Measurements from ENCODE around the gene LOXL3.

Gene LOXL3

DNA sequence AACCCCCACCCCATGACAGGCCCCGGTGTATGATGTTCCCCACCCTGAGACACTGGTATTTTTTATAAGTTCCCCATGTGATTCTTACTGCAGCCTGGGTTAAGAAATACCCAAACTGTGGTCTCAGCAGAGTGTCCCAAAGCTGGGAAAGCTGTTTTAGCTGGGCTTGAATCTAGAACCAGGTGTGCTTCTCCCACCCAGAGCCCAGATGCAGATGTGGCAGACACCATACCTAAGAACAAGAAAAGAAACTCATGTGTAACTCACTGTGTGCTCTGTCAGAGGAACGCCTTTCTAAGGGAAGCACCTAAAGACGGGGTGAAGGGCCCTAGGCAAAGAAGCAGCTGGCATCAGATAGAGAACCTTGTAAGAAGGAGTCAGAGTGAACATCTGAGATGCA, 24.7 kb upstream of the LOXL3 start:
- no peak overlapping the region for H3K4me3 Mint-ChIP-seq
- H3K9me3 Mint-ChIP-seq (ENCODE audit: low read depth) = no peaks in the 10 kb centered on the region
- peaks cover 15% of the 10 kb centered on the region for H3K4me1 Mint-ChIP-seq (ENCODE audit: low read depth)
- no peak overlapping the region for H3K27ac Mint-ChIP-seq
- peaks cover 3% of the 10 kb centered on the region for H3K36me3 Mint-ChIP-seq
- H3K27me3 Mint-ChIP-seq = peaks cover 5% of the 10 kb centered on the region

DNA sequence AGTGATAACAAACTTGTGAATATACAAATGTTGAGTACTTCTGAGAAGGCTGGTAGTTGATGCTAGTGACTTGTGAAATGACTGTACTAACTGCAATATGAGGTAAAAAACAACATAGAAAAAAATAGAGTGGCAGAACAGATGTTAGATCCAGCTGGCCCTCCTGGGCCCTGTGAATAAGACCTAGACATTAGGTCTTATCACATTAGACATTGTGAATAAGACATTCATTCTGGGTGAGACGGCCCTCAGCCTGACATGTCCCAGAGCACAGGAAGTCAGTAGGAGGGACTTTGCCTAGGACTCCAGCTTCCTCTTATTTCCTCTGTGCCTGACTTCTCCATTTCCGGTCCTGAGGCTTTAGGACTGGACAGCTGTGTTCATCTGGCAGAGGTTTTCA, 23.7 kb upstream of the LOXL3 start:
- H3K27me3 Mint-ChIP-seq = peaks cover 5% of the 10 kb centered on the region

DNA sequence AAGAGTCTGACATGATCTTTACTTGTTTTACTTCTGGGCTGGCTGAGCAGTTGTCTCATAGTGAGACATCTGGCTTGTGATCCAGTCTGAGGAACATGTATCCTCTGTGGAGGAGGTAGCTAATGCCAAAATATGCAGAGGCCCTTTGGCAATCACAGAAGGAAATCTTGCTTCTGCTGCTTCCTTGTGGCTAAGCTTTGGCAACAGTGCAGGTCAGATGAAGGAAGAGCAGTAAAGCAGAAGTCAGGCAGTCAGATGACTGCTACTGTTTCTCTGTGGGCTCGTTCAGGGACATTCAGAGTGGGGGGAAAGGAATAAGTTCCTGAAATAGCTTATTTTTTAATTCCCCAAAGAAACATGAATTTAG, 23.1 kb upstream of the LOXL3 start:
- H3K4me3 Mint-ChIP-seq = no peak overlapping the region
- peaks cover 5% of the 10 kb centered on the region for H3K27me3 Mint-ChIP-seq
- no peaks in the 10 kb centered on the region for H3K9me3 Mint-ChIP-seq (ENCODE audit: low read depth)
- no peak overlapping the region for H3K27ac Mint-ChIP-seq
- H3K36me3 Mint-ChIP-seq = peaks cover 3% of the 10 kb centered on the region
- peaks cover 15% of the 10 kb centered on the region for H3K4me1 Mint-ChIP-seq (ENCODE audit: low read depth)

More for the DNA sequence above, 23.7 kb upstream of the LOXL3 start:
- no peak overlapping the region for H3K27ac Mint-ChIP-seq
- H3K4me3 Mint-ChIP-seq = no peak overlapping the region
- peaks cover 3% of the 10 kb centered on the region for H3K36me3 Mint-ChIP-seq
- peaks cover 15% of the 10 kb centered on the region for H3K4me1 Mint-ChIP-seq (ENCODE audit: low read depth)
- H3K9me3 Mint-ChIP-seq (ENCODE audit: low read depth) = no peaks in the 10 kb centered on the region

DNA sequence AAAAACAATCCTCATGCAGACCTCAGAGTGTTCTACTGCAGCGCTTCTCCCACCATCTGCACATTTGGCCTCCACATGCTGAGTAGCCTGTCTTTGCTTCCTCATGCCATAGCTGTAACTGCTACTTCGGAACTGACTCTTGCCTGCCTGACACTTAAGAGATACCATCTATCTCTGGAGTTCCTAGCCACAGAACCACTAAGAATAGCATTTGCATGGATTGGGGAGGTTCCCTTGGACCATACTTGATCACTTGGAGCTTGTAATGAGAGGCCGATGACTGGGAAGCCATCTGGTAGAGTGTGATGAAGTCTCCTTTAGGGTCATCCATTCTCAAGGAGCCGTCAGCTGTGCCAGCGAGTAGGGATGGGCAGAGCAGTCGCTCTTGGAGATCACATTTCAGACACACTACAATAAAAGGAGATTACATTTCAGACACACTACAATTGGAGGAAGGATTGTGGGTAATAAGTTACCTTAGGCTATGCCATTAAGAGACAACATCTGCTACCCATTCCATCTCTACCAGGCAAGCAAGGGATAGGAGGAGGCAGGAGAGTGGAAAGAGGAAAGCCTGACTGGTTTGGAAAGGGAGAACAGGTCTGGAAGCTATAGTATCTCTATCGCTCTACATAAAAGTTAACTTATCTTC, 22.6 kb upstream of the LOXL3 start:
- Mint-ChIP-seq H3K27me3 (peaks cover 5% of the 10 kb centered on the region), H3K4me3 (no peak overlapping the region), H3K9me3 (ENCODE audit: low read depth) (no peaks in the 10 kb centered on the region), H3K27ac (no peak overlapping the region), H3K4me1 (ENCODE audit: low read depth) (peaks cover 15% of the 10 kb centered on the region), H3K36me3 (peaks cover 3% of the 10 kb centered on the region)

DNA sequence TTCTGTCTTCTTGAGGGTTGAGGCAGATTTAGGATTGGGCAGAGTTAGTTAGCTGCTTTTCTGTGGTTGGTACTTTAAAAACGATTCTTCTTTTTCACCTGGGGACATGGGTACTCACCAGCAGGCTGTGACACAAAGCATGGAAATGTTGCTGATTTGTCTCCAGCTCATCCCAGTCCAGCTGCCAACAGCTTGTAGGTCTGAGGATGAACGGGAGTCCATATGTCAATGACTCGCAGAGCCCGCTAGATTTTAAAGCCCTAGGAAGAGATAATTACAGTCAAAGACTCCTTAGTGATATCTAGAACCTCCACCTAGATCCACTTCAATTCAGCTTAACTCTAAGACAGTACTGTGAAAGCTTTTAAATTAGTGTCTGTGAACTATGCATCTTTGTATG, 21.6 kb upstream of the LOXL3 start:
- peaks cover 4% of the 10 kb centered on the region for H3K27me3 Mint-ChIP-seq
- peaks cover 3% of the 10 kb centered on the region for H3K36me3 Mint-ChIP-seq
- no peak overlapping the region for H3K4me3 Mint-ChIP-seq
- H3K27ac Mint-ChIP-seq = no peak overlapping the region
- no peaks in the 10 kb centered on the region for H3K9me3 Mint-ChIP-seq (ENCODE audit: low read depth)
- peaks cover 15% of the 10 kb centered on the region for H3K4me1 Mint-ChIP-seq (ENCODE audit: low read depth)

DNA sequence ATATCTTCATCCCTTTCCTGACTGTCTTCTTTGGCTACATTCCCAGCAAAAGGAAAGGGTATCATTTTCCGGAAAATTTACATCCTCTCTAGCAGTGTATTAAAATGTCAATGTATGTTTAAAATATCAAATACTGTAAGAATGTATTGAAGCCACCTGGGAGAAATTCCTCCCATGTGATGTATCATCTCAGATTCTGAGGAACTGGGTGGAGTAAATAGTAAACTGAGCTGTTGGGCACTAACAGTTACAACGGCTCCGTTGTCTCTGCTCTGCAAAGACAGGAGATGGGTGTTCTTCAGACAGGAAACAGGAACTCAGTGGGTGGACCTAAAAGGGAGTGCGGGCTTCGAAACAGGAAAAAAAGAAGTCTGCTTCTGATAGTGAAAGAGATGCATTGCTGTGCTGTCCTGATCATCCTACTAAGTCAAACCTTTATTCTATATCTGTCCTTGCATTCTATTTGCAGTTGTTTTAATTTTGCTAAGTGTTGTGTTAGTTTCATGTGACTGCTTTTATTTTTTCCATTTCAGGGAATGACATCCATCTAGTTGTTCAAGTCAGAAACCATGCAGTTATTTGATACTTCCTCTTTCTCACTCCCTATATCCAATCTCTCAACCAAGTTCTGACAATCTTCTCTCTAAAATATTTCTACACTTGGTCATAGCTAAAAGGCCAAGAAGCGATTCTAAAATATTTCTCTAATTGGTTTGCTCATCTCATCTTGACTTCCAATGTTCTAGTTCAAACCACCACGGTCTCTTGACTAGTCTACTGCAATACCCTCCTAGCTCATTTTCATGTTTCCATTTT, 20.2 kb upstream of the LOXL3 start:
- H3K36me3 Mint-ChIP-seq = peaks cover 3% of the 10 kb centered on the region
- no peaks in the 10 kb centered on the region for H3K9me3 Mint-ChIP-seq (ENCODE audit: low read depth)
- peak overlapping the region; percentile 81 for H3K27ac Mint-ChIP-seq
- H3K4me3 Mint-ChIP-seq = peak overlapping the region; percentile 68
- H3K4me1 Mint-ChIP-seq (ENCODE audit: low read depth) = peaks cover 15% of the 10 kb centered on the region
- H3K27me3 Mint-ChIP-seq = no peaks in the 10 kb centered on the region

DNA sequence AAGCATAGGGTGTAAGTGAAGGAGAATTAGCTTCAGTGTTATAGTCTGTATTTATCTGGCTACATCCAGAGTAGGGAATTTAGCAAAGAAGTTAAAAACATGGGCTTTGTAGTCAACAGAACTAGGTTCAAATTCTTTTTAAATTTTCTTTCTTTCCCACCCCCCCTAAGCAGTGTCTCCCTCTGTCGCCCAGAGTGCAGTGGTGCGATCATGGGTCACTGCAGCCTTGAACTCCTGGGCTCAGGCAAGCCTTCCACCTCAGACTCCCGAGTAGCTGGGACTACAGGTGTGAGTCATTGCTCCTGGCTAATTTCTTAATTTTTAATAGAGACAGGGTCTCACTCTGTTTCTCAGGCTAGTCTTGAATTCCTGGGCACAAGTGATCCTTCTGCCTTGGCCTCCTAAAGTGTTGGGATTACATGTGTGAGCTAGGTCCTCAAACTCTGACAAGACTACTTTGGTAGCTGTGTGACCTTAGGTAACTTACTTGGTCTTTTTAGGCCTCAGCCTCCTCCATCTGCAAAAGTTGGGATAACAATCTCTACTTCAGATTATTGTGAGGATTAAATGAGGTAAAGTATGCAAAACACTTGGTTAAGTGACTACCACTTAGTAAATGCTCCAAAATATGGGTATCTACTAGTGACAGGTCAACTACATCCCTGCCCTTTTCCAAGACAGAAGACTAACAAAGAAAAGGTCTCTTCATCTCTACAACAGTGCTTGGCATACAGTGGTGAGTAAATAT, 18.6 kb upstream of the LOXL3 start:
- Mint-ChIP-seq H3K36me3 (peaks cover 3% of the 10 kb centered on the region), H3K27ac (no peak overlapping the region), H3K9me3 (ENCODE audit: low read depth) (no peaks in the 10 kb centered on the region), H3K4me3 (no peak overlapping the region), H3K27me3 (no peaks in the 10 kb centered on the region), H3K4me1 (ENCODE audit: low read depth) (peaks cover 15% of the 10 kb centered on the region)

DNA sequence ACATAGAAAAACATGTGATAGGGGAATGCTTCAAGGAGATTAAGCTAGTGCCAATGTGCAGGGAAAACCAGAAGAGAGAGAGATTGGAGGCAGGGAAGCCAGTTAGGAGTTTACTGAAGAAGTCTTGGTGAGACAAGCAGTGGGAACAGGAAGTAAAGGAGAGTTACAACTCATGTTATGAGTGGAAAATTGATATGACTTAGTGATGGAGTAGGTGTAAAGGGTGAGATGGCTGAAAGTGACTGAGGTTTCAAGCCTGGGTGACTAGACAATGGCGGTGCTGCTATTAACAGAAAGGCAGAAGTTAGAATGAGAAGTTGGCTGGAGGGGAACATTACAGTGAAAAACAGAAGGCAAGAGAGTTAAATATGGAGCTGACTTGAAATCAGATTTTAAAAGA, 17.3 kb upstream of the LOXL3 start:
- H3K4me1 Mint-ChIP-seq (ENCODE audit: low read depth) = peaks cover 23% of the 10 kb centered on the region
- H3K36me3 Mint-ChIP-seq = peaks cover 1% of the 10 kb centered on the region
- H3K27me3 Mint-ChIP-seq = no peaks in the 10 kb centered on the region
- H3K27ac Mint-ChIP-seq = no peak overlapping the region
- H3K9me3 Mint-ChIP-seq (ENCODE audit: low read depth) = no peaks in the 10 kb centered on the region
- H3K4me3 Mint-ChIP-seq = no peak overlapping the region

DNA sequence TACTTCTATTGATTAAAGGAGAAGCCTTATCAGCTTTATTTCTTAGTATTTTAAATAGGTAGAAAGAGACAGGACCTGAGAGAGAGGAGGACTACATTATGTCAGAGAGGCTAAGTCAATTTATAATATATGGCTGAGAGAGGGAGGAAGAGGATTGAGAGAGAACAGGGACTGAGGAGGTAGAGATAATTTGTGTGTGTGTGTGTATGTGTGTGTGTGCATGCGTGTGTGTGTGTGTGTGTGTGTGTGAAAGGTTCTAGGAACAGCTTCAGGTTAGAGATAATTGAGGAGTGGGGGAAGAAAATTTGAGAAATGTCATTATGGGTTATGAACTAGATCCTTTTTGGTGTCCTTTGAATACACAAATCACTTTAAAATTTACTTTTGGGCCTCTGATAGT, 15.9 kb upstream of the LOXL3 start:
- H3K4me1 Mint-ChIP-seq (ENCODE audit: low read depth) = peaks cover 22% of the 10 kb centered on the region
- no peaks in the 10 kb centered on the region for H3K9me3 Mint-ChIP-seq (ENCODE audit: low read depth)
- no peaks in the 10 kb centered on the region for H3K36me3 Mint-ChIP-seq
- no peaks in the 10 kb centered on the region for H3K27me3 Mint-ChIP-seq
- H3K4me3 Mint-ChIP-seq = no peak overlapping the region
- H3K27ac Mint-ChIP-seq = no peak overlapping the region

DNA sequence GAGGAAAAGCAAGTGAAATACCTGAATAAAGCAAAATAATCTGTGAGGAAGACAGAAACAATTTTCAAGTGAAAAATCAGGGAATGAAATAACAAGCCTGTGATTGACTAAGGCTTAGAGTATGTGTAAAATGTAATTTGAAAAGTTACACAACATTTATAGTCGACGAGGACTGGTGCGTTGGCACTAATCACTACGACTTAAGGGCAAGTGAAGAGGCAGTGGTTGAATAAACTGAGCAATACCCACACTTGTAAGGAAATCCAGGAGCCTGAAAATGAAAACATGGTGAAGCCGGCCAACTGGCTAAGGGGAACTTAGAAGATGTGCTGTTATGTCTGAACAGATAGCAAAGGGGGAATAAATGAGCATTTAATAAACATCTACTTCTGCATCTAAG, 14.1 kb upstream of the LOXL3 start:
- no peaks in the 10 kb centered on the region for H3K36me3 Mint-ChIP-seq
- H3K9me3 Mint-ChIP-seq (ENCODE audit: low read depth) = no peaks in the 10 kb centered on the region
- peaks cover 8% of the 10 kb centered on the region for H3K4me1 Mint-ChIP-seq (ENCODE audit: low read depth)
- peaks cover 2% of the 10 kb centered on the region for H3K27me3 Mint-ChIP-seq
- H3K27ac Mint-ChIP-seq = no peak overlapping the region
- H3K4me3 Mint-ChIP-seq = no peak overlapping the region

DNA sequence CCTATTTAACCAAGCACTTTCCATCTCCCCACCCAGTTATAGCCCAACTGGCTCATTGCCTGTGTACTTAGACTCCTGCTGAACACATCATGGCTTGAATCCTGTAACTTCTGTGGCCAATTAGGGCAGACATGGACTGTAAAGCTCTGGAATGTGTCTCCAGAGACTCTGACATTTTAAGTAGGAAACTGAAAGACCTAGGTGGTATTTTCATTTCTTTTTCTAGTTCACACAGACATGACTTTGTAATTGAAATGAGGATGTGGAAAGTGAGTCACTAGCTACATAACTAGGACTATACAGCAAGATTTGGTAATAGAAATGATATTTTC, 13.0 kb upstream of the LOXL3 start:
- H3K4me3 Mint-ChIP-seq = peak overlapping the region; percentile 41
- peaks cover 8% of the 10 kb centered on the region for H3K4me1 Mint-ChIP-seq (ENCODE audit: low read depth)
- no peaks in the 10 kb centered on the region for H3K9me3 Mint-ChIP-seq (ENCODE audit: low read depth)
- H3K27ac Mint-ChIP-seq = peak overlapping the region; percentile 71
- peaks cover 8% of the 10 kb centered on the region for H3K27me3 Mint-ChIP-seq
- no peaks in the 10 kb centered on the region for H3K36me3 Mint-ChIP-seq

DNA sequence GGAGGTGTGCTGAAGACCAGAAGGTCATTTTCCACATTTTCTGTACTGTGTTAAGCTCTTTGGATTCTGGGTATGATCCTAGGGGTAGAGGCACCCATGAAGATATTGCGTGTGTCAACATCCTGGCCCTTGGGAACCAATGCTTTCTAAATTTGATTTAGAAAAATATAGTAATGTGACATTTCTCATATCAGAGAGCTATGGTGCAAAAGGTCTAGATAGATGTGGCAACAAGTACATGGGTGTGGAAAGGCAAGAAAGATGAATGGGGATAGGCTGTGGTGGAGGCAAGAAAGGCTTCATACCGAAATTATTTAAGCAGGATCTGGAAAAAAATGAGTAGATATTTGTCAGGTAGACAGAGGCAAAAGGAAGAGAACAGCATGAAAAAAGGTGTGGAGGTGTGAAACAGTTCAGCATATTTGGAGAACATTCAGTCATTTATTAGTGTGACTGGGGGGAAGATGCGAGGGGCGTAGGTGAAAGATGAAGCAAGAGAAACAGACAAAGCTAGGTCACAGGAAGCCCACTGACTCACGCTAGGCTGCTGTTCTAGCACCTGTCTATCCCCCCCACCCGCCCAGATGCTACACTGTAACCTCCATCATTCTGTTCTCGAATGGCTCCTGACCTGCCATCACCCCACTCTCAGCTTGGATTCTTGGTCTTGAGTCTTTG, 12.5 kb upstream of the LOXL3 start:
- Mint-ChIP-seq H3K4me1 (ENCODE audit: low read depth) (peaks cover 8% of the 10 kb centered on the region), H3K36me3 (no peaks in the 10 kb centered on the region), H3K9me3 (ENCODE audit: low read depth) (no peaks in the 10 kb centered on the region), H3K27me3 (peaks cover 8% of the 10 kb centered on the region), H3K27ac (peak overlapping the region; percentile 71), H3K4me3 (peak overlapping the region; percentile 41)

DNA sequence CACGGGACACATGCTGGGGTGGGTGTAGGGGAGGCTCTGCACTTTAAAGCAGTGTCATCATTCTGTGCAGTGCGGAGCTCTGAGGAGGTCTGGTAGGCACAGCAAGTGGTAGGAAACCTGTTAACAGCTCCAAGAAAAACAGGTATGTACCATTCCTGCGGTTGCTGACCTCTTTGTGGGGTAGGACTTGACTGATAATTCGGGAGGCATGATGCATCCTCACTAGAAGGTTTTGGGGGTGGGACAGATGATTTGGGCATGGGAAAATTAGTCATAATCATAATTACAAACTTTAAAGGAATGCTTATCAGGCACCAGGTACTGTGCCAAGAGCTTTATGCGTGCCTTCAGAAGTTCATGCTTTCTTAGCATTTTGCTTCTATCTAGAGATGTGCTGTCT, 10.5 kb upstream of the LOXL3 start:
- Mint-ChIP-seq H3K9me3 (ENCODE audit: low read depth) (no peaks in the 10 kb centered on the region), H3K27ac (no peak overlapping the region), H3K36me3 (no peaks in the 10 kb centered on the region), H3K4me3 (no peak overlapping the region), H3K27me3 (peaks cover 8% of the 10 kb centered on the region), H3K4me1 (ENCODE audit: low read depth) (peaks cover 8% of the 10 kb centered on the region)

DNA sequence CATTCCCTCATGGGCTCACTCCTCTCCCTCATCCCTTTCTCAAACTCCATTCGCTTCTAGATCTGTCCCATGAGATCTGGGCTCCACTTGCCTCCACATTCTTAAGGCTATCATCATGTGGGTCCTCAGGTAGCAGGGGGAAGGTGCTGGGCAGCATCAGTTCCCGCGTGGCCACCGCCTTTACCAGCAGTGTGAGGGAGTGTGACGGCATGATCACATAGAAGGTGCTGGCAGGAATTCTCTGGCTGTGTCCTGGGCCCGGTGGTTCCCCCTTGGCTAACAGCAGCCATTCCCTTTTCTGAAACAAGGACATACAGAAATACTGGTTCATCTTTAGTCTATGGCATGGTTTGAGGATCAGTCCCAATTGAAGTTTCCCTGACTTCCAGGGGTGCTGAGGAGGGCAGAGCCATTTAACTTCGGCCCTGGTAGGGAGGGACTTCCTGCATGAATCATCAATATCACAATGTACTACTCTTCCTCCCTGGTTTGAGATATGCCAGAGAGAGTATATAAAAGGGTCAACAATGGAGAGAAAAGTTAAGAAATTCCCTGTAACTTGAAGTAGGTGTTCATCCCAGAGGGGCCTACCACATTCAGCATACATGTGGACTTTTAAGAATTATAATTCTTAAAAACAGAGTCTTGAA, 8.5 kb upstream of the LOXL3 start:
- no peaks in the 10 kb centered on the region for H3K36me3 Mint-ChIP-seq
- H3K4me1 Mint-ChIP-seq (ENCODE audit: low read depth) = peaks cover 8% of the 10 kb centered on the region
- no peak overlapping the region for H3K27ac Mint-ChIP-seq
- no peak overlapping the region for H3K4me3 Mint-ChIP-seq
- no peaks in the 10 kb centered on the region for H3K9me3 Mint-ChIP-seq (ENCODE audit: low read depth)
- H3K27me3 Mint-ChIP-seq = peaks cover 8% of the 10 kb centered on the region
